ENCODE results near the gene SLC8A1. TPM values are rescaled to one million over a fixed set of nuclear protein-coding genes. Genes with fewer than 3 reads are reported as not detected.

Gene SLC8A1
- total RNA-seq, 1 experiment from 2014 or later = 0.43 TPM

GRCh38 chr2:40181855-40182254 is 270.0 kb downstream of the SLC8A1 start:
- Mint-ChIP-seq H3K9me3 (ENCODE audit: unreplicated experiment) (no peaks in the 10 kb centered on the region), H3K4me1 (ENCODE audit: low read depth, unreplicated experiment) (no peaks in the 10 kb centered on the region), H3K27ac (ENCODE audit: unreplicated experiment) (no peak overlapping the region), H3K27me3 (ENCODE audit: insufficient read depth, unreplicated experiment) (peaks cover 7% of the 10 kb centered on the region), H3K4me3 (ENCODE audit: unreplicated experiment) (no peak overlapping the region), H3K36me3 (ENCODE audit: insufficient read depth, unreplicated experiment) (no peaks in the 10 kb centered on the region)
- intact Hi-C loops (cut with micrococcal nuclease; ENCODE audit: unreplicated experiment) = no loop called here
- POLR2A ChIA-PET = no interaction called here
- Histone ChIP-seq H3K9me3 (no peaks in the 10 kb centered on the region), H3K4me3 (ENCODE audit: low read depth, low read length) (no peak overlapping the region), H3K27me3 (replicated peaks; ENCODE audit: control insufficient read depth, insufficient read depth, low read length) (no peaks in the 10 kb centered on the region), H3K4me1 (no peaks in the 10 kb centered on the region), H3K36me3 (ENCODE audit: control insufficient read depth, insufficient read depth, low read length) (no peaks in the 10 kb centered on the region)
- TF ChIP-seq CTCF (IDR thresholded peaks at IDR 0.05; ENCODE audit: insufficient read depth in 1 of 2, low read depth in 1 of 2, low read length in 1 of 2, severe bottlenecking in 1 of 2, unreplicated experiment in 1 of 2) = no peak
- DNase-seq = no peak
- no TSS peak for BruUV-seq (replicated peaks)
- CTCF ChIA-PET = no interaction called here

GRCh38 chr2:40179801-40180200 is 272.1 kb downstream of the SLC8A1 start:
- peaks cover 9% of the 10 kb centered on the region for H3K27me3 Mint-ChIP-seq (ENCODE audit: insufficient read depth, unreplicated experiment)
- BruUV-seq (replicated peaks) = no TSS peak
- TF ChIP-seq CTCF (IDR thresholded peaks at IDR 0.05; ENCODE audit: insufficient read depth in 1 of 2, low read depth in 1 of 2, low read length in 1 of 2, severe bottlenecking in 1 of 2, unreplicated experiment in 1 of 2) = no peak

GRCh38 chr2:40178971-40179370 is 272.9 kb downstream of the SLC8A1 start:
- DNase-seq = no peak
- ChIA-PET POLR2A (no interaction called here), CTCF (no interaction called here)

More at GRCh38 chr2:40179801-40180200, 272.1 kb downstream of the SLC8A1 start:
- POLR2A ChIA-PET = no interaction called here
- intact Hi-C loops (cut with micrococcal nuclease; ENCODE audit: unreplicated experiment) = no loop called here
- no peaks in the 10 kb centered on the region for H3K27me3 ChIP-seq (replicated peaks; ENCODE audit: control insufficient read depth, insufficient read depth, low read length)
- H3K4me1 Mint-ChIP-seq (ENCODE audit: low read depth, unreplicated experiment) = no peaks in the 10 kb centered on the region
- H3K9me3 Mint-ChIP-seq (ENCODE audit: unreplicated experiment) = no peaks in the 10 kb centered on the region
- H3K4me1 ChIP-seq = no peaks in the 10 kb centered on the region
- no peak overlapping the region for H3K4me3 Mint-ChIP-seq (ENCODE audit: unreplicated experiment)
- H3K9me3 ChIP-seq = no peaks in the 10 kb centered on the region
- CTCF ChIA-PET = no interaction called here
- no peak overlapping the region for H3K4me3 ChIP-seq (ENCODE audit: low read depth, low read length)
- no peaks in the 10 kb centered on the region for H3K36me3 ChIP-seq (ENCODE audit: control insufficient read depth, insufficient read depth, low read length)
- H3K27ac Mint-ChIP-seq (ENCODE audit: unreplicated experiment) = no peak overlapping the region
- no peak for DNase-seq
- H3K36me3 Mint-ChIP-seq (ENCODE audit: insufficient read depth, unreplicated experiment) = no peaks in the 10 kb centered on the region

More at GRCh38 chr2:40178971-40179370, 272.9 kb downstream of the SLC8A1 start:
- Mint-ChIP-seq H3K27me3 (ENCODE audit: insufficient read depth, unreplicated experiment) (peaks cover 5% of the 10 kb centered on the region), H3K4me3 (ENCODE audit: unreplicated experiment) (no peak overlapping the region), H3K9me3 (ENCODE audit: unreplicated experiment) (no peaks in the 10 kb centered on the region), H3K4me1 (ENCODE audit: low read depth, unreplicated experiment) (no peaks in the 10 kb centered on the region), H3K27ac (ENCODE audit: unreplicated experiment) (no peak overlapping the region), H3K36me3 (ENCODE audit: insufficient read depth, unreplicated experiment) (no peaks in the 10 kb centered on the region)
- Histone ChIP-seq H3K4me3 (ENCODE audit: low read depth, low read length) (no peak overlapping the region), H3K4me1 (no peaks in the 10 kb centered on the region), H3K9me3 (no peaks in the 10 kb centered on the region), H3K27me3 (replicated peaks; ENCODE audit: control insufficient read depth, insufficient read depth, low read length) (no peaks in the 10 kb centered on the region), H3K36me3 (ENCODE audit: control insufficient read depth, insufficient read depth, low read length) (no peaks in the 10 kb centered on the region)
- TF ChIP-seq CTCF (IDR thresholded peaks at IDR 0.05; ENCODE audit: insufficient read depth in 1 of 2, low read depth in 1 of 2, low read length in 1 of 2, severe bottlenecking in 1 of 2, unreplicated experiment in 1 of 2) = no peak
- intact Hi-C loops (cut with micrococcal nuclease; ENCODE audit: unreplicated experiment) = no loop called here
- BruUV-seq (replicated peaks) = no TSS peak

Measured in Caco-2 (cell line).